GM12878 (cell line): ENCODE measurements around the gene TPI1. TPM values are rescaled to one million over a fixed set of nuclear protein-coding genes. Genes with fewer than 3 reads are reported as not detected.
A peak's percentile ranks its signal among the peaks of the same experiment; 100 is the strongest.

ENCODE experiments used
- ATAC-seq: fragments of 200-7000 bp; cut with Tn5 transposase; 3 replicates; pipeline ENCODE4 v1.9.1; 2020; ENCODE audit warnings: mild to moderate bottlenecking, moderate library complexity
- BruUV-seq: library from RNA; stranded (reverse); fragments of 400-500 nt; replicated peaks from 2 replicates; lab custom pipeline; 2021; lab: Mats Ljungman, UMichigan
- CTCF ChIA-PET: fragments of 300-600 bp; sonication (Branson Sonifier 250); formaldehyde crosslinking; extraction: SDS; loops from one replicate; lab custom pipeline; 2021; ENCODE audit warnings: inconsistent platforms; lab: Yijun Ruan, JAX
- POLR2A ChIA-PET: fragments of 350-600 bp; formaldehyde crosslinking; extraction: SDS; loops from one replicate; lab custom pipeline; 2021; ENCODE audit warnings: inconsistent platforms; lab: Charles Lee
- RAD21 ChIA-PET: fragments of 300-600 bp; sonication (Branson Sonifier 250); formaldehyde crosslinking; loops from one replicate; lab custom pipeline; 2023; ENCODE audit warnings: antibody characterized with exemption; ENCODE audit not compliant: unreplicated experiment; lab: Charles Lee
- SMC1A ChIA-PET: fragments of 300-600 bp; sonication (Branson Sonifier 250); formaldehyde crosslinking; loops from one replicate; lab custom pipeline; 2023; ENCODE audit not compliant: unreplicated experiment, uncharacterized antibody; lab: Charles Lee
- DNase-seq: peaks from one replicate; pipeline ENCODE4 v3.0.0-alpha.2; 2011; ENCODE audit warnings: low read depth, low spot score
- FAIRE-seq: peaks from 3 replicates; lab custom pipeline; 2011; peaks lifted over from hg19 to GRCh38; lab: Jason Lieb, UNC
- H2AFZ ChIP-seq: 2 replicates; pipeline ENCODE4 v1.6.0; 2011; ENCODE audit warnings: low read depth, low read length, control low read depth; ENCODE audit not compliant: control insufficient read depth
- H3K27ac ChIP-seq: 2 replicates; pipeline ENCODE4 v1.5.1; 2011; ENCODE audit warnings: control low read depth; ENCODE audit not compliant: control insufficient read depth, insufficient read depth
- H3K27me3 ChIP-seq, 2 experiments: replicated peaks in 1 of 2; 2 replicates each; pipeline versions ENCODE4 v1.6.0 to v1.6.1; 2011; ENCODE audit warnings: low read length in 1 of 2; ENCODE audit not compliant: control insufficient read depth in 2 of 2, insufficient read depth in 2 of 2
- H3K36me3 ChIP-seq, 2 experiments: 2 replicates each; pipeline ENCODE4 v1.5.1; 2011; ENCODE audit warnings: low read length in 1 of 2; ENCODE audit not compliant: control insufficient read depth in 2 of 2, insufficient read depth in 2 of 2
- H3K4me1 ChIP-seq: 2 replicates; pipeline ENCODE4 v1.6.1; 2011; ENCODE audit warnings: mild to moderate bottlenecking, low read length, moderate library complexity, mixed read lengths; ENCODE audit not compliant: control insufficient read depth, insufficient read depth
- H3K4me2 ChIP-seq: 2 replicates; pipeline ENCODE4 v1.6.0; 2011; ENCODE audit warnings: control low read depth; ENCODE audit not compliant: control insufficient read depth, insufficient read depth
- H3K4me3 ChIP-seq: fragments of 200-600 bp; sonication (generic); 2 replicates; pipeline ENCODE4 v1.5.1; 2016
- H3K79me2 ChIP-seq: 2 replicates; pipeline ENCODE4 v1.6.0; 2011; ENCODE audit warnings: low read length; ENCODE audit not compliant: control insufficient read depth, insufficient read depth
- H3K9ac ChIP-seq: 2 replicates; pipeline ENCODE4 v1.8.0; 2011; ENCODE audit warnings: low read length, control low read depth, mixed read lengths; ENCODE audit not compliant: control insufficient read depth, insufficient read depth
- H3K9me3 ChIP-seq: replicated peaks from 3 replicates; pipeline ENCODE4 v1.5.1; 2011; ENCODE audit warnings: mild to moderate bottlenecking, low read length; ENCODE audit not compliant: control insufficient read depth, insufficient read depth
- H4K20me1 ChIP-seq: 2 replicates; pipeline ENCODE4 v1.6.0; 2011; ENCODE audit not compliant: control insufficient read depth, insufficient read depth
- CBX3 ChIP-seq: fragments of 200-600 bp; sonication (generic); IDR thresholded peaks from 2 replicates; pipeline ENCODE4 v1.6.1; 2016; ENCODE audit warnings: low read depth, borderline replicate concordance
- CREM ChIP-seq: IDR thresholded peaks from 2 replicates; pipeline ENCODE4 v1.6.1; 2014; ENCODE audit warnings: antibody characterized with exemption, low read depth
- JUND ChIP-seq: IDR thresholded peaks from 2 replicates; pipeline ENCODE4 v1.6.1; 2012; ENCODE audit warnings: low read depth, mild to moderate bottlenecking, low read length, improper control_type of control experiment, moderate library complexity
- NFIC ChIP-seq: IDR thresholded peaks from 2 replicates; pipeline ENCODE4 v1.6.1; 2012; ENCODE audit warnings: low read depth, mild to moderate bottlenecking, inconsistent platforms, low read length, moderate library complexity
- NFYA ChIP-seq: IDR thresholded peaks from 2 replicates; pipeline ENCODE4 v1.6.1; 2011; ENCODE audit warnings: low read depth, mild to moderate bottlenecking, low read length, improper control_type of control experiment, borderline replicate concordance
- NRF1 ChIP-seq: conservative IDR thresholded peaks from 2 replicates; pipeline ENCODE4 v1.6.1; 2011; ENCODE audit warnings: mild to moderate bottlenecking, low read depth, low read length, improper control_type of control experiment
- POLR2A ChIP-seq: IDR thresholded peaks from 2 replicates; pipeline ENCODE4 v1.6.1; 2011; ENCODE audit warnings: low read depth, mild to moderate bottlenecking, low read length
- ZNF24 ChIP-seq: fragments of 450-650 bp; IDR thresholded peaks from 2 replicates; pipeline ENCODE4 v1.6.1; 2017; ENCODE audit warnings: antibody characterized with exemption, mild to moderate bottlenecking
- WGBS: methylation state at CpG from one replicate; pipeline ENCODE4 v1.1.6; 2016; ENCODE audit warnings: low lambda C conversion rate; ENCODE audit not compliant: insufficient replicate concordance, insufficient coverage; ENCODE audit errors: missing lambda C conversion rate; 5-methylcytosine and 5-hydroxymethylcytosine counted together
- in situ Hi-C: fragments of 300-500 bp; cut with MboI; formaldehyde crosslinking; loops from 9 replicates; pipeline ENCODE4 v1.14.3; 2018; ENCODE audit warnings: mixed read lengths
- intact Hi-C: fragments of 100-400 bp; cut with micrococcal nuclease; formaldehyde crosslinking; loops from one replicate; pipeline ENCODE4 v1.14.2; 2022; ENCODE audit not compliant: unreplicated experiment
- polyA plus RNA-seq, 11 experiments: library from polyadenylated mRNA; depleted of rRNA in 4 of 11; unstranded in 6 of 11; stranded (reverse) in 5 of 11; fragments of >200 nt; fragmentation: Nextera tagmentation in 4 of 11; fragmentation: Illumina TruSeq in 1 of 11; extraction: Ambion mirVana in 4 of 11; extraction: Trizol in 1 of 11; gene quantifications; 1 replicate in 1 of 11; 2 replicates in 10 of 11; pipeline versions ENCODE4 v1.2.1 to v1.2.3, GENCODE V29; 2011 to 2016; ENCODE audit warnings: inconsistent platforms in 2 of 11, missing spikeins in 2 of 11, low read depth in 1 of 11
- total RNA-seq, 4 experiments: library from RNA; depleted of rRNA in 3 of 4; stranded (reverse); fragments of >200 nt in 3 of 4; fragmentation: Illumina TruSeq in 1 of 4; extraction: Trizol in 1 of 4; gene quantifications; 2 replicates each; pipeline versions ENCODE4 v1.2.1 to v1.2.3, GENCODE V29; 2013 to 2021

TPI1 gene
- total and polyA plus RNA-seq, 10 of the 15 experiments (the other 5 are each of a cell fraction or from before 2014, with no cell fraction given) = 916 to 7,349 (median 1,677) TPM

DNA sequence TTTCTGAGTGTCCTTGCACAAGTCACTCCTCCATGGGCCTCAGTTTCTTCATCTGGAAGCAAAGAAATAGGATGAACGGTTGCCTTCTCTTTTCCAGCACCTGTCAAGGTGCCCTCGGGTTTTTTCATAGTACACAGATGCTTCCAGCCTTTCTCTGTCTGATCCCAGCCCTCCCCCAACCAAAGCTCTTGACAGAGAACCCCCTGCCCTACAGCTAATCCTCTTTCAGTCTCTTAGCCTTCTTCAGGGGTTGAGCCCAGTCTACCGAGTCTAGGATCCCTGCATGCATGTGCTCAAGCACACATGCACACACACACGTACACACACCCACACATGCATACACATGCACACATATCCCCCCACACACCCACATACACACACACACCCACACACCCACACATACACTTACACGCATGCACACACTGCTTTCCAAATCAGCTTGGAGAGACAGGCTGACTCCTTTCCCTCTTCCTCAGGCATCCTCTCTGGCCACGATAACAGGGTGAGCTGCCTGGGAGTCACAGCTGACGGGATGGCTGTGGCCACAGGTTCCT is 20.9 kb upstream of the TPI1 start:
- Histone ChIP-seq H4K20me1 (no peaks in the 10 kb centered on the region), H3K36me3 (peaks cover 0 to 11% of the 10 kb centered on the region in 2 experiments; a peak in 3 of 4 replicates), H3K9ac (no peak overlapping the region), H3K27me3 (no peaks in the 10 kb centered on the region), H3K9me3 (no peaks in the 10 kb centered on the region), H3K79me2 (peaks cover 23% of the 10 kb centered on the region), H3K4me2 (no peak overlapping the region), H3K4me1 (peaks cover 19% of the 10 kb centered on the region), H3K27ac (no peak overlapping the region), H2AFZ (no peak overlapping the region), H3K4me3 (no peak overlapping the region)
- ChIA-PET SMC1A (no interaction called here), POLR2A (no interaction called here), RAD21 (interaction anchor here (1.0 kb wide), 1 partner anchor 45 kb away, joined by 3 read pairs; no protein-coding TSS in a partner anchor), CTCF (interaction anchor here (1.1 to 9.9 kb wide), 2 partner anchors 10 to 23 kb away, joined by 4 to 173 read pairs; partner anchors contain the start of genes SPSB2 and TPI1)
- 86% methylated on average over 7 of the region's 7 CpGs for WGBS
- FAIRE-seq (no peak), ATAC-seq (no peak), DNase-seq (no peak)
- no TSS peak for BruUV-seq
- intact Hi-C loops (no loop called here), in situ Hi-C loops (no loop called here)
- TF ChIP-seq ZNF24 = no peak
- no peak for TF ChIP-seq CBX3
- no peak for TF ChIP-seq NFYA
- no peak for TF ChIP-seq CREM
- no peak for TF ChIP-seq JUND
- peak; percentile 46; the same call in 1 of the 2 replicates for TF ChIP-seq POLR2A
- TF ChIP-seq NRF1 = no peak
- no peak for TF ChIP-seq NFIC
